IPS-18c (cell line): ENCODE results near the gene WDR86.

Experiments used
- H3K4me3 ChIP-seq: 2 replicates; pipeline ENCODE4 v1.7.0; 2013; ENCODE audit warnings: low read depth, mild to moderate bottlenecking, low read length, moderate library complexity; ENCODE audit not compliant: insufficient read depth
- H3K9me3 ChIP-seq: one replicate; pipeline ENCODE4 v1.6.1; 2013; ENCODE audit warnings: mild to moderate bottlenecking, low read length, moderate library complexity; ENCODE audit not compliant: control insufficient read depth, insufficient read depth

WDR86 gene, protein sequence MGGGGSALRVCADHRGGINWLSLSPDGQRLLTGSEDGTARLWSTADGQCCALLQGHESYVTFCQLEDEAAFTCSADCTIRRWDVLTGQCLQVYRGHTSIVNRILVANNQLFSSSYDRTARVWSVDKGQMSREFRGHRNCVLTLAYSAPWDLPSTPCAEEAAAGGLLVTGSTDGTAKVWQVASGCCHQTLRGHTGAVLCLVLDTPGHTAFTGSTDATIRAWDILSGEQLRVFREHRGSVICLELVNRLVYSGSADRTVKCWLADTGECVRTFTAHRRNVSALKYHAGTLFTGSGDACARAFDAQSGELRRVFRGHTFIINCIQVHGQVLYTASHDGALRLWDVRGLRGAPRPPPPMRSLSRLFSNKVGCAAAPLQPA

DNA sequence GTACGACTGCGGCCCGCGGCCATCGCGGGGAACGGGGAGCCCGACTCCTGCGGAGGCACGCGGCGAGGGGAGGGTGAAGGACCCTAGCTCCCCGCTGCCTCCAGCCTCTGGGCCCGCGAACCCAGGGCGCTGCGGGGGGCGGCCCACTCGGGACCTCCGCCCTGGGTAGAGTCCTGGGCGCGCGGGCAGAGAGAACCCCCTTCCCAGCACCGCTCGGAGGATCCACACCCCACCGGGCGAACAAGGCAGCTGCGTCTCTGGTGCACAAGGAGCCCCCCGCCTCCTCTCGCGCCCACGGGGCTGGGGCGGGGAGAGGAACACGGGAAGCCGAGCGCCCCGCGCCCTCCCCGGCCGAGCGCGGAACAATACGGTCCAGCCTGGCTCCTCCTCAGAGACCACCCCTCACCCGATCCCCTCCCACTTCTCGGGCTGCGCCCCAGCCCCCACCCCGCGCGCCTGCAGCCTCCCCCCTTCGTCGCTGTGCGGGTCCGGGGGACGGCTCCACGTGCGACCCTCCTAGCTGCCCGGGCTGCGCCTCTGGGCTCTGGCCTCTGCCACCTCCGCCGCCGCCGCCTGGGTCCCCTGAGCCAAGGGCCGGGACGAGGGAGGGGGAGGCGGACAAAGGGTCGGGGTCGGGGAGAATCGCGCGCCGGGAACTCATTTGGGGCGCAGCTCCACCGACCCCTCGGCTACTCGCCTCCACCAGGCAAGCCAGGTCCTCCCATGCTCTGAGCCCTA is at the start of gene WDR86:
WDR86 (minus strand) TSS at position 372 of the 738 bp plus-strand sequence. CDS start 449 bp downstream, outside the sequence.
- Histone ChIP-seq H3K4me3 (peak within 1 kb of the TSS; percentile 85), H3K9me3 (no peaks in the 10 kb centered on the region)

DNA sequence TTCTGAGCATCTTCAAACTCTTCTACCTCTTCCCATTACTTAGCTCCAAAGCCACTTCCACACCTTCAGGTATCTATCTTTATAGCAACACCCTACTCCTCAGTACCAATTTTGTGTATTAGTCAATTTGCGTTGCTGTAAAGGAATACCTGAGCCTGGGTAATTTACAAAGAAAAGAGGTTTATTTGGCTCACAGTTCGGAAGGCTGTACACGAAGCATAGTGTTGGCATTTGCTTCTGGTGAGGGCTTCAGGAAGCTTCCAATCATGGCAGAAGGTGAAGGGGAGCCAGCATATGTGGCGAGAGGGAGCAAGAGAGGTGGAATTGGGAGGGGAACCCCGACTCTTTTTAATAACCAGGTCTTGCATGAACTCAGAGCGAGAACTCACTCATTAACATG is 47.7 kb upstream of the WDR86 start:
- peak overlapping the region; percentile 24; the same call in 1 of the 2 replicates for H3K4me3 ChIP-seq
- H3K9me3 ChIP-seq = peaks cover 2% of the 10 kb centered on the region

DNA sequence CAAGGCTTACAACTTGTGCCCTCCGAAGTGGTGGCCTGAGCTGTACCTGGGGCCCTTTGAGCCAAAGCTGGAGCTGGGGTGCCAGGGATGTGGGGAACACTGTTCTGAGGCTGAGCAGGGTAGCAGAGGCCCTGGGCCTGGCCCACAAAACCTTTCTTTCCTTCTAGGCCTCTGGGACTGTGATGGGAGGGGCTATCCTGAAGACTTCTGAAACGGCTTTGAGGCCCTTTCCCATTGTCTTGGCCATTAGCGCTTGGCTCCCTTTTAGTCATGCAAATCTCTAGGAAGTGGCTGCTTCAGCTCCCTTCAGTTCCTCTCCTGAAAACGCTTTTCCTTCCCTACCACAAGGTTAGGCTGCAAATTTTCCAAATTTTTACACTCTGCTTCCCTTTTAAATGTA is 46.9 kb upstream of the WDR86 start:
- Histone ChIP-seq H3K4me3 (no peak overlapping the region), H3K9me3 (peaks cover 2% of the 10 kb centered on the region)

DNA sequence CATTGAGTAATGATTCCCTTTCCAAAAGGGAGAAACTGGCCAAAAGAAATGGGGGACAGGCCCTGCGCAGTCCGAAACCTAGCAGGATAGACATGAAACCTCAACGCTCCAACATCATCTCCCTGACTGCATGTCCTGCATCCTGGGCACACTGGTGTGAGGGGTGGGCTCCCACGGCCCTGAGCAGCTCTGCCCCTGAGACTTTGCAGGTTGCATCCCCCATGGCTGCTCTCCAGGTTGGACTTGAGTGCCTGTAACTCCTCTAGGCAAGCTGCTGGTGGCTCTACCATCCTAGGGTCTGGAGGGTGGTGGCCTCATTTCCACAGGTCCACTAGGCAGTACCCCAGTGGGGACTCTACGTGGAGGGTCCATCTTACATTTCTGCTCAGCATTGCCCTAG is 46.4 kb upstream of the WDR86 start:
- Histone ChIP-seq H3K9me3 (peaks cover 2% of the 10 kb centered on the region), H3K4me3 (no peak overlapping the region)

DNA sequence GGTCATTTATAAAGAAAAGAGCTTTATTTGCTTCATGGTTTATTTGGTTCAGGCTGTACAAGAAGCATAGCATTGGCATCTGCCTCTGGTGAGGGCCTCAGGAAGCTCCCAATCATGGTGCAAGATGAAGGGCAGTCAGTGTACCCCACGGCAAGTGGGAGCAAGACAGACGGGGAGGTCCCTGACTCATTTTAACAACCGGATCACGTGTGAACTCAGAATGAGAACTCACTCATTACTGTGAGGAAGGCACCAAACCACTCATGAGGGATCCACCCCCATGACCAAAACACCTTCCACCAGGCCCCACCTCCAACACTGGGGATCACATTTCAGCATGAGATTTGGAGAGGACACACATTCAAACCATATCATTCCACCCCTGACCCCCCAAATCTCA is 45.9 kb upstream of the WDR86 start:
- peaks cover 2% of the 10 kb centered on the region for H3K9me3 ChIP-seq
- H3K4me3 ChIP-seq = no peak overlapping the region

- H3K9me3 ChIP-seq = peaks cover 2% of the 10 kb centered on the region
- H3K4me3 ChIP-seq = no peak overlapping the region
Observed at GRCh38 chr7:151454932-151455530, 45.2 kb upstream of the WDR86 start.

DNA sequence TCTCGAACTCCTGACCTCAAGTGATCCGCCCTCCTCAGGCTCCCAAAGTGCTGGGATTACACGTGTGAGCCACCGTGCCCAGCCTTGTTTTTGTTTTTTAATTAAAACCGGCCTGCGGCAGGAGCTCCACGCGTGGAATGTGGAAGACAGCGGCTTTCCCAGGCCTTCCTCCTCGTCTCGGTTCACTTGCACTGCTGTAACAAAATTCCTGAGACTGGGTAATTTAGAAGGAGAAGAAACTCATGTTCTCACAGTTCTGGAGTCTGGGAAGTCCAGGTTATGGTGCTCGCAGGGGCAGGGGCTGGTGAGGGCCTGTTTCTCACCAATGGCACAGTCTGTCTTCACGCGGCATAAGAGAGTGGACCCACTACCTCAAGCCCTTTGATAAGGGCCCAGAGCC is 44.5 kb upstream of the WDR86 start:
- H3K4me3 ChIP-seq = no peak overlapping the region

GRCh38 chr7:151453326-151453791 is 43.5 kb upstream of the WDR86 start:
- Histone ChIP-seq H3K4me3 (no peak overlapping the region), H3K9me3 (peaks cover 2% of the 10 kb centered on the region)

More for the DNA sequence above, 44.5 kb upstream of the WDR86 start:
- peaks cover 2% of the 10 kb centered on the region for H3K9me3 ChIP-seq

DNA sequence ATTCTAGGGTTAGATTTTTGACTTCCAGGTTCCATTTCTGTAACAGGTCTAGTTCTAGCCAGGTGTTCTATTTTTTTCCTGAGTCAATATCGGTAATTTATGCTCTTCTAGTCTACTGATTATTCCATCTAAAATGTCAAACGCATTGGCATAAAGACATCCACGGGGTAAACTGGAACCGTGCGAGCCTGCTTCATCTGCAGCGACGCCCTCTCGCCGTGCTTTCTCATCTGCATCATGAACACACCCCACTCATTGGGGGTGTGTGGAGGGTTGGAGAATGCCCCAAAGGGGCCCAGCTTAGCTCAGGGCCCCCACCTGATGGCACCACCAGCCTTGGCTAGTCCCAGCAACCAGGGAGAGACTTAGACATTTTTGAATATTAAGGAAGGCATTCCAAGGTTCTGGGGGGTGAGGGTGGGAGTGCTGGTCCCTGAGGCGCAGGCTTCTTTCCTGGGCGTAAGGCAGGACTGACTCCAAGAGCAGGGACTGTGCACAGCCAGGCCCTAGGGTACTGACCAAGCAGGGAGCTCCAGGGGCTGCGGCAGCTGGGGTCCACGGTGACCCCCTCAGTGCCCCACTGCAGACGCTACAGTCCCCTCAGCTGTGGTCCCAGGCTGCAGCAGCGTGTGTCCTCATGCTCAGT is 43.0 kb upstream of the WDR86 start:
- Histone ChIP-seq H3K4me3 (no peak overlapping the region), H3K9me3 (peaks cover 1% of the 10 kb centered on the region)

- Histone ChIP-seq H3K9me3 (no peaks in the 10 kb centered on the region), H3K4me3 (no peak overlapping the region)
Observed at GRCh38 chr7:151451626-151452571, 42.1 kb upstream of the WDR86 start.

DNA sequence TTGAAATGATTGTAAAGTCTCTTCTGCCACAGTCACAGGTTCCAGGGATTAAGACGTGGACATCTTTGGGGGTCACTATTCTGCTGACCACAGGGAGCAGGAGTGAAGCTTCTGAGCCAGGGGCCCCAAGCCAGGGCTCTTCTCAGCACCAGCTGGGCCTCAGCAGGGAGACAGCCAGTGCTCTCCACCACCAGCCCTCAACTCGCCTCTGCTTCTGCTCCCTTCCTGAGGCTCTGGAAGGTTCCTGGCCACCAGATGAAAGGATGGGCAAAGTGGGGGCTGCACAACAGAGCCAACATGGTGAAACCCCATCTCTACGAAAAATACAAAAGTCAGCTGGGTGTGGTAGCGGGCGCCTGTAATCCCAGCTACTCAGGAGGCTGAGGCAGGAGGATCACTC is 41.3 kb upstream of the WDR86 start:
- no peaks in the 10 kb centered on the region for H3K9me3 ChIP-seq

DNA sequence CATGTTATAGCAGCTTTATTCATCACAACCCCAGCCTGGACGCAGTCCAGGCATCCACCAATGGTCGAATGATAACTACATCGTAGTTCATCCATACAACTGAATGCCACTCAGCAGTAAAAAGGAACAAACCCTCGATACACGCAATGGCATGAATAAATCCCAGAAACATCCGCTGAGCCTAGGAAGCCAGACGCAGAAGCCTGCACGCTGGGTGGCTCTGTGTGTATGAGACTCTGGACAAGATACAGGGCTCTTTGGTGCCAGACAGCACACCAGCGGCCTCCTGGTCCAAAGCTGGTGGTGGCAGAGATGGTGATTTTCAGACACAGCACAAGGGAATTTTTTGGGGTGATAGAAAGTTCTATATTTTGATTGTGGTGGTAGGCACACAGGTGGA is 40.2 kb upstream of the WDR86 start:
- Histone ChIP-seq H3K4me3 (no peak overlapping the region), H3K9me3 (no peaks in the 10 kb centered on the region)

More for the DNA sequence above, 41.3 kb upstream of the WDR86 start:
- H3K4me3 ChIP-seq = no peak overlapping the region

DNA sequence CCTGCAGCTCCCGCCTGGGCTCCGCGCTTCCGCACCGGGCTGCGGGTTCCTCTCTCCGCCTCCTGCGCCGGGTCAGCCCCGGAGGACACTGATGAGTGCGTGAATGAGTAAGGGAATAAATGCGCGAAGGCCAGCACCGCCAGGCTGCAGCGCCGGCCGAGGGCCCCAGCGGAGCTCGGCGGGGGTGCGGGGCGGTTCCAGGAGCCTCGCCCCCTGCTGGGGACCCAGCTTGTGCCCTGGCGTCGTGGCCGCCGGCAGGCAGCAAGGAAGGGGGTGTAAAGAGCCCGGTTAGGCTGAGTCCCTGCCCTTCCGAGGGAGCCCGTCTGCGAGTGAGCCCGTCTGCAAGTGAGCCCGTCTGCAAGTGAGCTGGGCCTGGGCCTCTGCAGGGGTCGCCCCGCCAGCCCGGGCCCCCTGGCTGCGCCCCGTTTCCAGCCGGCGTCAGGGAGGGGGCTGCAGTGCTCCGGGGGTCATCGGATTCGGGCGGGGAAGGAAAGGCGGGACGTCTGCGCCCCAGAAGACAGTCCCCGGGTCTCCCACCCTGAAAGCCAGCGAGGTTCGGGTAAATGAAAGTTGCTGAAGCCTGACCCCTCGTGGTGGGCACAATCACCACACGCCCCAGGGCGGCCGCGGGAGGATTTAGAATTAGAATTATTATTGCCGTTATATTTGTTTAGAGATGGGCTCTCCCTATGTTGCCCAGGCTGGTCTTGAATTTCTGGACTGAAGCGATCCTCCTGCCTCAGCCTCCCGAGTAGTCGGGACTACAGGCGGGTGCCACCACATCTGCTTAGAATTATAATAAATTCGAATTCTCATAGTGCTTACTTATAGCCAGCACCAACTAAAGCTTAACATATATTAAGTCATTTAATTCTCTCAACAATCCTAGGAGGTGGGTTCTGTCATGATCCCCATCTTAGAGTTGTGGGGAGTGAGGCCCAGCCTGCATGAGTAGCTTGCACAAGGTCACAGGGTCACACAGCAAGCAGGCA is 38.7 kb upstream of the WDR86 start:
- Histone ChIP-seq H3K9me3 (no peaks in the 10 kb centered on the region), H3K4me3 (peak overlapping the region; percentile 61)

- Histone ChIP-seq H3K4me3 (peak overlapping the region; percentile 61), H3K9me3 (no peaks in the 10 kb centered on the region)
Observed at GRCh38 chr7:151447901-151448260, 38.0 kb upstream of the WDR86 start.

- no peak overlapping the region for H3K4me3 ChIP-seq
- no peaks in the 10 kb centered on the region for H3K9me3 ChIP-seq
Observed at GRCh38 chr7:151447312-151447711, 37.5 kb upstream of the WDR86 start.
